HK-2 (cell line): ENCODE results near the gene PDGFD.
A peak's percentile ranks its signal among the peaks of the same experiment; 100 is the strongest.

Experiments used
- DNase-seq: peaks from one replicate; pipeline ENCODE4 v3.0.0-alpha.2; 2018; ENCODE audit not compliant: unreplicated experiment

Gene PDGFD

DNA sequence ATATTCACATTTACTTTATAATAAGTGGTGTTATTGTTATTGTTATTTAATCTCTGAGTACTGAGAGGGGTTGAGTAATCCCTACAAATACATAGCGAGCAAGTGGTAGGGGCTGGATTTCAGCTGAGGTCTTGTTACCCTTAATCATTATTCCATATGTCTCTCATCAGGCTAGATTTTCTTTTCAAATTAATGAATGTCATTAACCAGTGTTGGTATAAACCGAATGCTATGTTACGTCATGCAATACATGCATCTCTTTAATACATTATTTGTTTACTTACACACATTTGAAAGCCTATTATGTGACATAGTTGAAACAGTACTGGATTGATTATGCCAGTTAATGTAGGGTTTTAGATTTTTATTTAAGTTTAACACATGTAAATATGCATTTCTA, 18.9 kb downstream of the PDGFD start:
- no peak for DNase-seq

DNA sequence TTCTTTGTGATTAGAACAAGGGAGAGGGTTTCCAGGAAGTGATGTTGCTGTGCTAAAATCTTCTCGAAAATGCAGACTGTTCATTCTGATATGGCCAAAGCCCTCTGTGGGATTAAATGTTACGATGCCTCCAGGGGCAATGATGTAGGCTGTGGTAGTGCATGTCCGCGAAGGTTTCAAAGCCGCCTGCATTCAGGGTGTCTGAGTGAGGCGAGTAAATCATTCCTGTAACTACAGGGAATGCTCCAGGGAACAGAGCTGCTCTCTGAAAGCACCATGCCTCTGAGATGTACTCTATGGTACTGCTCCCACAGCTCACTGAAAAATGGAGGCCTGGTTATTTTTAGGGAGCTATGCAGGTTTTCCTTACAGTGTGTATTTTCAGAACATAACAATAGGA, 21.2 kb downstream of the PDGFD start:
- DNase-seq, result no peak

DNA sequence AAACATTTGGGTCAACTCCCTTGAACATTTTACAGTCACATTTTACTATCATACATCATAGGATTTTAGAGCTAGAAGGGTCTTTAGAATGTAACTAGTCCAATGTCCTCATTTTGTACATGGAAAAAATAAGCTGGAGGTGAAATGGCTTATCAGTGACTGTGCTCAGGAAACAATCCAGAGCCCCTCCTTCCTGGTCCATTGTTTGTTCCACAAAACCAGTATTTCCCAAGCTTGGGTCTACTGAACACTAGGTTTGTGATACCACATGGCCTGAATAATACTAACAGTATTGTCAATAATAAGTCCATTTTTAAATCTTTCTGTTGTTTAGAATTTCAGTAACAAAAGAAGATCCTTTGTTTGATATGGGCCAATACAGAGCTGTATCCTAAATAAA, 27.1 kb downstream of the PDGFD start:
- DNase-seq, result no peak

DNA sequence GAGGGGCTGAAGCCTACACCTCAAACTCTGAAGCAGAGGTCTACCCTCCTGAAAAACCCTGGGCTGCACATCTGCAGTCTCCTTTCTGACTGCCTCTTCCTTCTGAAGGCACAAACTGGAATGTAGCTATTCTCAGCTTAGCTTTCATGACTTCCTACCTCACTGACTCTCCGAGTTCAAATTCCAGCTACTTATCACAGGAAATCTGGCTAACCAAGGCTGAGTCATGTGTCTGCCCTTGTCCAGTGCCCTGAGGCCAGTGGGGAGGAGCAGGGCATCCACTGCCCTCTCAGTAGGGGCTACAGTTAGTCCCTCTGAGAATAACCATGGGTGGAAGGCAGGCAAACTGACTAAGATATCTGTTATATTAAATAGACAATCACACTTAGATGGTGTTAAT, 29.2 kb downstream of the PDGFD start:
- peak; percentile 8 for DNase-seq

DNA sequence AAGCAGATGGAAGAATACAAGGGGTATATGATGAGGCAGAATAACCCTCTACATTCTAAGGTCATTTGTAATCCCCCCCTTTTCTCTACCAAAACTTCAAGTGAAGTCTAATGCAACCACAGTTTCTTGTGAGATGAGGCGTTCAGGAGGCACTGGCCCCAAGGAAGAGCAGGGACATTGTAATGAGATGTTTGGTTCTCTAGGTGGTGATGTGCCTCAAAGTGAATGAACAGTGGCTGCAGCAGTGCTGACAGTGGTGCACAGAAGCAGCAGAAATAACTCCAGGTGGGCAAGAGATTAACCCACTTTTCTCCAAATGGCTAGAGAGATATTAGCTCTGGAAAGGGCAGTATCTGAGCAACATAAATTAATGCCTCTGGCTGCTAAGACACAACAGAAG, 33.8 kb downstream of the PDGFD start:
- no peak for DNase-seq

DNA sequence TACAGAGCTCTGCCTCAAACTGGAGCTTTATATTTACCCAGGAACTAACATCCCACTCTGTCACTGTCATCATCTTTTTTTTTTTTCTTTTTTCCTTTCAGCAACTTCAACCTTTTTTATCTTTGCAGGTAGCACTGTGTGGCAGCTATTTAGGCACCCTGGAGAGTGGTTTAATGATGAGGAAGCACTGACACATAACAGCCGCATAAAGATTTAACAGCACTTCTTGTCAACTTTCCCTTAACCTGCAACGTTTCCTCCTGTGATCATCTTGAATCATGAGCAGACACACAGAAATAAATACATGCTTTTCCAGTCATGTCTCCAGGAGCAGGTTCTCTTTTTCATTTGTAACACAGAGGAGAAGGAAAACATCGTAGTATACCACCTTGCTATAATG, 34.8 kb downstream of the PDGFD start:
- DNase-seq, result no peak

DNA sequence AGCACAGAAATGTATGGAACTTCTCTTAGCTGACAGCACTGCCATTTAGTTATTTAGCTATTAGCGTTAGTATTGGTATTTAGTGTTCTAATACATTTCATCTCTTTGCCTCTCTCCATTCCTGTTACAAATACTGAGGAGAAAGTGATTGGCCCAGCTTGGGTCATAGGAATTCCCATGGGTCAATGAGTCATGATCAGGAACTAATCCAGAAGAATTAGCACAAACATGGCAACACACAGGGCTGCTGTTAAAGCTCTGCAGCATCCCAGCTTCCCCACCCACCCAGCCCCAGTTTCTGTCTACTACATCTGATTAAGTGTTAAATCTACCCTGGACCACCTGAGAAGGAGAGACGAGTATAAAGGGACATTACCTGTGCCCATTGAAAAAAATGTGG, 36.1 kb downstream of the PDGFD start:
- no peak for DNase-seq

DNA sequence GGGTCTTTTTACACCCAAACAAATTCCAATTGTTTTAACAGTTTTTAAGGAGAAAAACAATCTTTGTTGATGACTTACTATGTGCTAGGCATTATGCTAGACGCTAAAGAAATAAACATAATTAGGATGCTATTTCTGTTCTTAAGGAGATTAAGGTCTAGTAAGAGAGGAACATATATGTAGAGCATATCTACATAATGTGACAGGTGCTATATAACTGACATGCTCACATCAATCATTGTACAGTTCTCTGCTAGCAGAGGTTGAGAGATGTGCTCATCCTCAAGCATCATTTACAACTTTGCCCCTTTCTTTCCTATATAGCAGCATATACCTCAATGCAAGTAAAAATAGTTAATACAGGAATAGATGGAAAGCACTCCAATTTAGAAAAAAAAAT, 37.5 kb downstream of the PDGFD start:
- no peak for DNase-seq

DNA sequence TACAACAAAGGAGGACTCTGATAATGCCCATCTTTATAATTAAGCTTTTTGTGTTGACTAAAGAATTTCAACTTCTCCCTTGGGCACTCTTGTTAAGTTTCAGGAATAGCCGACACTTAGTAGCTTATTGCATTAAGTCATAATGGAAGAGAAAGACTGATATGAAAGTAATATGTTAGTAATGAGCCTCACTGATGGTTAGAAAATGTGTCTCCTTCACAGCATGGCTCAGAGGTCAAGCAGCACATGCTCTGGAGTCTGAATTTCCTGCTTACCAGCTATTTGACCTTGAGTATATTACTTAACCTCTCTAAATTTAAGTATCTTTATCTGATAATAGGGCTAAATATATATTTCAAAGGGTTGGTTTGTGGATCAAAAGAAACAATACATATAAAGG, 39.0 kb downstream of the PDGFD start:
- no peak for DNase-seq

DNA sequence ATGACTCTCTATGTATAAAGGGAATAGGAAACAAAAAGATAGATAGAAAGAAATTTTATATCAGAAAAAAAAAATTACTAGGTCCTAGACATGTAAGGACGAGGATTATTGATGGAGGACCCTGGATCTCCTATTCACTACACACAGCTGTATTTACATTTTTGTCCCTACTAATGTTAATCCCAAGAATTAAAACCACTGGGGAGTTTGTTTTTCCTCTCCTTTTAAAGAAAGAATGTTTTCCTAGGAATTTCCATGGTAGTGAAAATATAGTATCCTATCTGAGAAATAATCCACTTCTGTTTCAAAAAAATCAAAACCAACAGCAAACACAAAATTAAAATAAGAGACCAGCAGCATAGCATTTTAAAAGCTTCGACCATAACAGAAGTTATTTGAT, 41.1 kb downstream of the PDGFD start:
- no peak for DNase-seq

DNA sequence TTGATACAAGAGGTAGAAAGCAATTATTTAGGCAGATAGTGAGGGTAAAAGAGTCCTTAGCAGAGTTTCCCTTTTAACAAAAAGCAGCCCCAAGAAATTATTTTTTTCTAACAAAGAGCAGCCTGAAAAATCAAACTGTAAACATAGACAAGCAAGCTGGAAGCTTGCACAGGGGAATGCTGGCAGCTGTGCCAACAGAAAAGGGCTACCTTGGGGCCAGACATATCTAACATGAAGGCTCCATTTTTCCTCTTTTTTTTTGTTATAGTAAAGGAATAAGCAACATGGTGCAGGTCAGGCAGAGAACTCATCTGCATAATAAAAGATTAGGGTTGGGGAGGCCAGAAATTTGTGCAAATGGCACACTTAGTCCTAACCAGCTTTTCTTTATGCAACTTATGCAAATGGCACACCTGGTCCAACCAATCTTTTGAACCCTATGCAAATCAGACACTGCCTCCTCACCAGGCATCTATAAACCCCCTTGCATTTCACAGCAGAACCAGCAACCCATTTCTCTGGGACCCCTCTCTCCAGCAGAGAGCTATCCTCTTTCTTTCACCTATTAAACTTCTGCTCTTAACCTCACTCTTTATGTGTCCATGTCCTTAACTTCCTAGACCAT, 41.8 kb downstream of the PDGFD start:
- DNase-seq, result no peak

DNA sequence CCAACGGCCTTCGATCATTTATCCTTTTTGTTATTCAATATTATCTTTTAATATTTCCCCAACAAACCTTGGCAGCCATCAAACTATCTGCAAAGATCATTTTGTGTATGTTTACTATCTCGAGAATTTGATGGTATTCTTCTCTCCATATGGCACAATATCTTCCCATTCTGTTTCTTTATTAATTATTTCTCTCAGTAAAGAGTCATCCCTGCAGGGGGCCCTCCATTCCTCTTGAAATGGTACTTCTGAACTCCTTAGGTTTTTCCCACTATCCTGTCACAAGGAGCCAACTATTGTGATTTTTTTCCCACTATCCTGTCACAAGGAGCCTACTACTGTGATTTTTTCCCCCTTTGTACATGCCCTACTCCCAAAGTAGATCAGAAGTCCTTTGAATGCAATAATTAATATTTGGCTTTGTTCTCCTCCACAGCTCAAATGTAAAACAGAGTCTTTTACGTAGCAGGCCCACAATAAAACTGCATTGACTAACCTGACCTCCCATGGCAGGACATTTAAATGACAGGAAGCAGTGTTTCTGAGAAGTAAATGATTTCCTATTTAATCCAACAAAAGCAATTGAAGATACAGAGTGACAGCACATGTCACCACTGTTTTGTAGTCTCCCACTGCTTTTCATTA, 43.3 kb downstream of the PDGFD start:
- no peak for DNase-seq

DNA sequence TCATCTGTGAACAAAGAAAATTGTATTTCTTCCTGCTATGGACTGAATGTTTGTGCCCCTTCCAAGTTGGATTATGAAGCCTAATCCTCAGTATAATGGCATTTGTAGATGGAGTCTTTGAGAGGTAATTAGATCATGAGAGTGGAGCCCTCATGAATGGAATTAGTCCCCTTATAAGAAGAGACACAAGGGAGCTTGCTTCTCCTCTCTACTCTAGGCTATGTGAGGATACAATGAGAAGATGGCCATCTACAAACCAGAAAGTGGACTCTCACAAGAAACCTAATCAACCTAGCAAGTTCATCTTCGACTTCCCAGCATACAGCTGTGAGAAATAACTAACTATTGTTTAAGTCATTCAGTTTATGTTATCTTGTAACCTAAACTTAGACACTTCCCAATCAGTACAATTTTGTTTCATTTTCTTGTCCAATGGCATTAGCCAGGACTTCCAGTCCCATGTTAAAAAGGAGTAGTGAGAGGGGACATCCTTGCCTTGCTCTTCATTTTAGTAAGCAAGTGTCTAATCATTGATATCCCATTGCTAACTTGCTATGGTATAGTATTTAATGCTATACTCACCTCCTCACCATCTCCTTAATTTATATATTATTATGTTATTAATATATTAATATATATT, 45.7 kb downstream of the PDGFD start:
- no peak for DNase-seq

DNA sequence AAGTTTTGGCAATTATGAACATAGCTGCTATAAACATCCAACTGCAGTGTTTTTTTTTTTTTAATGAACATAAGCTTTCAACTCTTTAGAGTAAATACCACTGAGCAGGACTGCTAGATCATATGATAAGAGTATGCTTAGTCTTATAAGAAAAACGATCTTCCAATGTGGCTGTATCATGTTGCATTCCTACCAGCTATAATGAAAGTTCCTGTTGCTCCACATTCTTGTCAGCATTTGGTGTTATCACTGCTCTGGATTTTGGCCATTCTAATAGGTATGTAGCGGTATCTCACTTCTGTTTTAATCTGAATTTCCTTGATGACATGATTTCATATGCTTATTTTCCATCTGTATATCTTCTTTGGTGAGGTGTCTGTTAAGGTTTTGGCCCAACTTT, 50.4 kb downstream of the PDGFD start:
- no peak for DNase-seq

DNA sequence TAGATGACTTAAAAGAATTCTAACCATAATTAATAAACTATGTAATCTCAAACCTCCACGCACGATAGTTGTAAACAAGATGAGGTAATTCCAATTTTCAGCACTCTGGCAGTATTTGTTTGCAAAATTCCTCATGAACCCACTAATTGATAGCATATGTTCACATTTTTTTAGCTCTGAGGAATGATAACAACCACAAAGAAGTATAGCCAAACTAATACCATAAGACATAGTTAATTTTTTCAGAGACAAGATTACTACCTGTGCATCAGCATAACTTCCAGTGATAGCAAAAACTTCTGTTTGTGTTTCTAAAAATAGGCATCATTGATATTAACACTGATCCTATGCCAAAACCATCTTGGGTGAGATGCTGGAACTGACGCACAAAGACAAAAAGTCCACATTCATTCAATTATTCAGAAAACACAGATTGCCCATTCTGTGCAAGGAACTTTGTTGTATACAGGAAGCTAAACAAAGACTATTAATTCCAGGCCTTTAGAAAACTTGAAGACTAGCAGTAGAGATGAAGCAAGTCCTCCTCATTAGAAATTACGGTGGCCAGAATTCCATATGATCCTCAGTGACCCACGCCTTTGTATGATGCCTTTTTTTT, 57.7 kb downstream of the PDGFD start:
- DNase-seq, result no peak

DNA sequence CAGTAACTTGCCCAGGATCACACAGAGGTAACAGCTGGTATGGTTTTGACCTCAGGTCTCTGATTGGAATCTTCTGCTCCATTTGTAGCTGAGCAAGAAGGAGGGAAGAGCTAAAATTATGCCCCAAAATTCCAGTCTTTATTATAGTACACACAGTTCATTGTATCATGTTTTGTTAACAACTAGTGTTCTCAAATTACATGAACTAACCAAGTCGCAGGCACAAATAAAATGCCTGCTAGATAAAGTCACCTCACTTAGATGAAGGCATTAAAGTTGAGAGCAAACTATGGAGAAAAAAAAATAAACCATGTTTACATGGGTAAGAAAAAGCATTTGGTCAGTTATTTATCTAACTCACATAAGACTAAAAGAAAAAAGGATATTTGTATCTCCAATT, 58.8 kb downstream of the PDGFD start:
- no peak for DNase-seq

DNA sequence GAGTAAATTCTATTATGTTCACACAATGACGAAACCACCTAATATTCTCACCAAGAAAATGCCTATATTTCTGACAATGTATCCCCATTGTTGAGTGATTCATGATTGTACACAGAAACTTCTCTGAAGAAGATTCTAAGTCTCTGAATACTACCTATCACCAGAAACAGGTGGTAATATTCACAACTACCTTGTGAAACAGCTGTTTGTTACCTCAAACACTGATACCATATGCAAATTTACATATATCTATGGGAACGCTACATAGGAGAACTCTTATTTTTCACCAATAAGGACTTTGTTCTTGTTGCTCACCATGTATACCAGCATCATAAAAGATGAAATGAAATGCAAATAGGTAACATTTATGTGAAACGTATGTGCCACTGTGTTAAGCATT, 59.3 kb downstream of the PDGFD start:
- DNase-seq, result no peak

DNA sequence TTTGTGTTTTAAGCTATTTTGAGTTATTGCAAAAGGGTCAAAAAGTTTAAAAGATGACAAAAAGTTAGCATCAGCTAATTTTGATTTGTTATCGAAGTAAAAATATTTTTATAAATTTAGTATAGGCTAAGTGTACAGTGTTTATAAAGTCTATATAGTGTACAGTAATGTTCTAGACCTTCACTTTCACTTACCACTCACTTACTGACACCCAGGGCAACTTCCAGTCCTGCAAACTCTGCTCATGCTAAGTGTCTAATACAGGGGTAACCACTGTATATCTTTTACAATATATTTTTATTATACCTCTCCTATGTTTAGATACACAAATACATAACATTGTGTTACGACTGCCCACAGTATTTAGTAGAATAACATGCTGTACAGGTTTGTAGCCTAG, 59.7 kb downstream of the PDGFD start:
- no peak for DNase-seq

DNA sequence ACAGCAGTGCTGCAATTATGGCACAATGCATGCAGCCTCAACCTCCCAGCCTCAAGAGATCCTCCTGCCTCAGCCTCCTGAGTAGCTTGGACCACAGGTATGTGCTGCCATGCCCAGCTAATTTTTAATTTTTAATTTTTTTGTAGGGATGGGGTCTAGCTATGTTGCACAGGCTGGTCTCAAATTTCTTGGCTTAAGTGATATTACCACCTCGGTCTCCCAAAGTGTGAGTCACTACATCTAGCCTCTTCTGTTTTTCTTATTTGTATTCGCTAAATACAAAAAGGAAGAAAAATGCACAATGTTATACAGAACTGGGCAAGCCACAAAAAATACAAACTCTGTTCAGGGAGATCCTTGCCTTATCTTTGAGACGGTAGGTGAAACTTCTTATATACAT, 65.4 kb downstream of the PDGFD start:
- DNase-seq, result no peak

DNA sequence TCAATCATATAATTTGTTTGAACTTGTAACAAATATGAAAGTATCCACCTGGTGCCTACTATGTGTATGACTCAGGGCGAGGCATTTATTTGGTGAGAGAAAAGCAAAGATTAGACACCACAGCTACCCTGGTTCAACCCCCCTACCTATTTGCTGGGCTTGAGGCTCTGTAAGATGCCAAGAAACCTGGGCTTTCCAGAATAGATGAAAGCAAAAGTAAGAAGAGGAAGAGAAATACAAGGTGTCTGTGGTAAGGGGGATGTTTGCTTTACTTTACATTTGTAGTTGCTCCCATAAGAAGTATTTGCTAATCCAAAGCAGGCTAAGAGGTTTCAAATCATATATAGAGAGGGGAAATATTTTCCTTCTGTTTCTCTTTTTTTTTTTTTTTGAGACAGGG, 65.8 kb downstream of the PDGFD start:
- DNase-seq, result no peak

DNA sequence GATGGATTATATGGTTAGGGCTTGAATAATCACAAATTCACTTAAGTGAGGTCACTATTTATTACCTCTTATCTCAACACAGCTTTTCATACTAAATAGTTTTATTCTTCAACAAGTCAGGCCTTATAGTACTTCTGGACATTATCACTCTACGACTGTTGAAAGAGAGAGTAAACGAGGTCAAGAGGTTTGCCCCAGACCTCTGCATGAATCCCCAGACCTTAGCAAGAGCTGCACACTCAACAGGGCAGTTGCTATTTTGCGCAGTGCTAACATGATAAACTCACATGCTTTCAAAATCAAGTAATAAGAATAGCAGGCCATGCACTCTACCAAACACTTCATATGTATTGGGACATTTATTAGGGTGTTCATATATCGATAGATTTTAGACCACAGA, 67.0 kb downstream of the PDGFD start:
- DNase-seq, result no peak

DNA sequence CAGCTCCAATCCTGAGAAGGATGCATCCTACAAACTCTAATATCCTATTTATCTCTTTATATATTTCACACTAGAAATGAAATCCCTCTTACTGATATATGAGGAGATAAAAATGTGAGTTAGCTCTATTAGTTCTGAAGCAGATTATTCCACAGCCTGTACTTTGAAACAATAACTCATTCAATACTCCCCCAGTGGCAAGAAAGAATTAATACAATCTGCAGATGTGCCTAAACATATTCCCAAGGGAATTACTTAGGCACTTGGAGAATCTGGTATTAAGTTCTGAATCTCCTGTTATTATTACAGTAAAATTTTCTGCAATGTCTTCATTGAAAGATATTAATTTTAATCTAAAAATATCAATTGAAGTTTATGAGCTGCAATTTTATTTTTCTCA, 68.2 kb downstream of the PDGFD start:
- no peak for DNase-seq

DNA sequence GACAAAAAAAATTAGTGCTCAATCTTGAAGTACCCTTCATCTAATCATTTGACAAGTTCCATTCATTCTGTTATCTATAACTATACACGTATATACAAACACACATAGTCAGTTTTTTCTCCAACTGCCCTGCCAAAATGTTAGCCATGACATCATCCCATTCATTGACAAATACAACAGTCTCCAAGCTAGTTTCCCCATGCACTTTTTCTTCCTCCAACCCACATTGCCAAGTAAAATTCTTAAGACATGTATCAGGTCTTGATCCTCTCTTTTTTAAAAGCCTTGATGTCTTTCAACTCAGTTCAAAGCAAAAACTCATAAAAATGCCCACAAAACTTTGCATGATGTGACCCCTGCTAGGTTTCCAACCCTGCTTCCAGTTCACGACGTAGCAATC, 69.4 kb downstream of the PDGFD start:
- no peak for DNase-seq
